ENCODE data around the gene PLPP4. TPM values are rescaled to one million over a fixed set of nuclear protein-coding genes. Genes with fewer than 3 reads are reported as not detected.

Gene PLPP4
- total RNA-seq, result 0.16 and 0.38 TPM in 2 replicates

DNA sequence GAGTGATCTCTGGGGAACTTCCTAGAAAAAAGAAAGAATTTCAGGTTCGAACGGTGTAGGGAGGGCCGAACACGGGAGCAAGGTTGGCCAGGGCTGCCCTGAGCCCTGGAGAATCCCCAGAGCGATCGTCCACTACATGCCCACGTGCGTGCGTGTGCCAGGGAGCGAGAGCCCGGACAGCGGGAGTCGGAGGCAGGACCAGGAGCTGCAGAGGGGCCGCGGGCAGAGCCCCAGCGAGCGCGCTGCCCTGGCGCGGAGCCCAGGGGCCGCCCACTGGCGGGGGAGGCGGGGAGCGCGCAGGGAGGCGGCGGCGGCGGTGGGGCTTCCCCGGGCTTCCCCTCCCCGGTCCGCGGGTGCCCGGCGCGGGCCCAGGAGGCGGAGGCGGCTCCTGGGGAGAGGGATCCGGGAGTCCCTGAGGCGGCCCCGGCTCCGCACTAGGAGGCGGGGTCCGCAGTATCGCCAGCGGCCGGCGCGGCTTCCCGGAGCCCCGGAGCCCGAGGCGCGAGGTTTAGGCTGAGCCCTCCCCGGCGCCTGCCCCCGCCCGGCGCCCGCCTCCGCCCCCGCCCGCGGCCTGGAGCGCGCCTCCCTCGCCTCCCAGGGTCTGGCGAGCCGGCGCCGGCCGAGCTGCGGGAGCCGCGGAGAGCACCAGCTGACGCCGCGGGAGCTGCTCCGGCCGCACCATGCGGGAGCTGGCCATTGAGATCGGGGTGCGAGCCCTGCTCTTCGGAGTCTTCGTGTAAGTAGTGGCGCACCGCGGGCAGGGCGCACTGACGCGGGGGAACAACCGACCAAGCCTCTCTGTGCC lies at the start of gene PLPP4:
PLPP4 (plus strand) TSS at position 602 of the 805 bp plus-strand sequence; CDS start at position 681, 79 bp downstream.

